ENCODE results near the gene UNC5C. TPM values are rescaled to one million over a fixed set of nuclear protein-coding genes. Genes with fewer than 3 reads are reported as not detected.

Gene UNC5C
- polyA plus RNA-seq, 1 of the 3 experiments (the other 2 are of a cell fraction): 3.3 TPM

DNA sequence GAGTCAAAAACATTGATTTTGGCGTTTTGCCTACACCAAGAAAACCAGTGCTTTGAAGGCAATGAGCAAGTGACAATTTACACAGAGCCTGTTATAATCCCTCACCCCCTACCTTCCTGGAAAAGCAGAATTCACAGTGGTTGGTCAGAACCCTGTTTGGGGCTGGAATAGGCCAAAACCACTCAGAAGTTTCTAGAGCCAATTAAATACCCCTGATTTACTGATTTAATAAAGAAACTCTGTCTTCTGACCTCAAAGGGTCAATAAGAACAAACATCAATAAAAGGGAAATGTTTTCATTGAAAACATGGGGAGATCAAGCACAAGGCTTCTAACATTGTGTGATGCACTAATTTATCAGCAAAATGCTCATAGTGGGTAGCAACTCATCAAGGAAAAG is 116.3 kb downstream of the UNC5C start:
- no peaks in the 10 kb centered on the region for H3F3A ChIP-seq (replicated peaks; ENCODE audit: insufficient read depth)
- peaks cover 0 to 23% of the 10 kb centered on the region in 2 experiments; a peak in 2 of 4 replicates for H3K4me1 ChIP-seq (ENCODE audit: control insufficient read depth in 1 of 2, insufficient read depth in 2 of 2, low read depth in 1 of 2, low read length in 1 of 2)
- H3K4me2 ChIP-seq: no peak overlapping the region
- 85% methylated on average over 1 of the region's 1 CpG for WGBS (ENCODE audit: low lambda C conversion rate)
- H3K4me3 ChIP-seq (ENCODE audit: low read depth in 2 of 2, low read length in 1 of 2): no peak overlapping the region
- no peaks in the 10 kb centered on the region for H3K27me3 ChIP-seq (ENCODE audit: insufficient read depth)
- POLR2A ChIA-PET: no interaction called here
- DNase-seq: no peak
- no peak overlapping the region for H3K9ac ChIP-seq
- CTCF ChIA-PET: no interaction called here
- H2AFZ ChIP-seq (ENCODE audit: low read depth): no peak overlapping the region
- H4K20me1 ChIP-seq (ENCODE audit: insufficient read depth): no peaks in the 10 kb centered on the region
- H3K79me2 ChIP-seq (ENCODE audit: insufficient read depth): no peaks in the 10 kb centered on the region
- H3K36me3 ChIP-seq (replicated peaks in 1 of 2; ENCODE audit: control insufficient read depth in 1 of 2, insufficient read depth in 2 of 2, low read length in 1 of 2): peaks cover 0 to 2% of the 10 kb centered on the region in 2 experiments
- H3K9me3 ChIP-seq: no peaks in the 10 kb centered on the region
- no peaks in the 10 kb centered on the region for H3K9me2 ChIP-seq
- H3K27ac ChIP-seq (ENCODE audit: low read depth in 2 of 2, low read length in 1 of 2): no peak overlapping the region; a peak in 1 of 4 replicates
- TF ChIP-seq ELF1 (IDR thresholded peaks at IDR 0.05) (no peak), PBX3 (IDR thresholded peaks at IDR 0.05) (no peak), EP300 (IDR thresholded peaks at IDR 0.05; ENCODE audit: borderline replicate concordance in 1 of 2, low read depth in 1 of 2, low read length in 1 of 2) (no peak), IRF3 (IDR thresholded peaks at IDR 0.05; ENCODE audit: low read depth, low read length) (no peak), RXRA (IDR thresholded peaks at IDR 0.05; ENCODE audit: borderline replicate concordance, low read depth) (no peak), TAF1 (IDR thresholded peaks at IDR 0.05; ENCODE audit: borderline replicate concordance, low read depth, low read length) (no peak), YY1 (IDR thresholded peaks at IDR 0.05; ENCODE audit: low read depth) (no peak), USF1 (IDR thresholded peaks at IDR 0.05; ENCODE audit: borderline replicate concordance, low read depth) (no peak), NRF1 (IDR thresholded peaks at IDR 0.05; ENCODE audit: low read depth, low read length) (no peak), JUND (IDR thresholded peaks at IDR 0.05) (no peak), POLR2AphosphoS5 (IDR thresholded peaks at IDR 0.05; ENCODE audit: low read depth, low read length) (no peak), GABPA (IDR thresholded peaks at IDR 0.05; ENCODE audit: low read depth) (no peak), ZBTB33 (IDR thresholded peaks at IDR 0.05; ENCODE audit: borderline replicate concordance, low read depth) (no peak), EZH2phosphoT487 (IDR thresholded peaks at IDR 0.05; ENCODE audit: borderline replicate concordance, low read depth) (no peak), FOXM1 (IDR thresholded peaks at IDR 0.05; ENCODE audit: low read depth) (no peak), TCF12 (IDR thresholded peaks at IDR 0.05) (no peak), SMC3 (IDR thresholded peaks at IDR 0.05; ENCODE audit: low read depth, low read length) (no peak)
- TF ChIP-seq, protein P1, sequence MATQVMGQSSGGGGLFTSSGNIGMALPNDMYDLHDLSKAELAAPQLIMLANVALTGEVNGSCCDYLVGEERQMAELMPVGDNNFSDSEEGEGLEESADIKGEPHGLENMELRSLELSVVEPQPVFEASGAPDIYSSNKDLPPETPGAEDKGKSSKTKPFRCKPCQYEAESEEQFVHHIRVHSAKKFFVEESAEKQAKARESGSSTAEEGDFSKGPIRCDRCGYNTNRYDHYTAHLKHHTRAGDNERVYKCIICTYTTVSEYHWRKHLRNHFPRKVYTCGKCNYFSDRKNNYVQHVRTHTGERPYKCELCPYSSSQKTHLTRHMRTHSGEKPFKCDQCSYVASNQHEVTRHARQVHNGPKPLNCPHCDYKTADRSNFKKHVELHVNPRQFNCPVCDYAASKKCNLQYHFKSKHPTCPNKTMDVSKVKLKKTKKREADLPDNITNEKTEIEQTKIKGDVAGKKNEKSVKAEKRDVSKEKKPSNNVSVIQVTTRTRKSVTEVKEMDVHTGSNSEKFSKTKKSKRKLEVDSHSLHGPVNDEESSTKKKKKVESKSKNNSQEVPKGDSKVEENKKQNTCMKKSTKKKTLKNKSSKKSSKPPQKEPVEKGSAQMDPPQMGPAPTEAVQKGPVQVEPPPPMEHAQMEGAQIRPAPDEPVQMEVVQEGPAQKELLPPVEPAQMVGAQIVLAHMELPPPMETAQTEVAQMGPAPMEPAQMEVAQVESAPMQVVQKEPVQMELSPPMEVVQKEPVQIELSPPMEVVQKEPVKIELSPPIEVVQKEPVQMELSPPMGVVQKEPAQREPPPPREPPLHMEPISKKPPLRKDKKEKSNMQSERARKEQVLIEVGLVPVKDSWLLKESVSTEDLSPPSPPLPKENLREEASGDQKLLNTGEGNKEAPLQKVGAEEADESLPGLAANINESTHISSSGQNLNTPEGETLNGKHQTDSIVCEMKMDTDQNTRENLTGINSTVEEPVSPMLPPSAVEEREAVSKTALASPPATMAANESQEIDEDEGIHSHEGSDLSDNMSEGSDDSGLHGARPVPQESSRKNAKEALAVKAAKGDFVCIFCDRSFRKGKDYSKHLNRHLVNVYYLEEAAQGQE (IDR thresholded peaks at IDR 0.05; ENCODE audit: low read depth, low read length): no peak
